Vagina (tissue), 2 donors: Measurements from ENCODE around the gene ZNF280D. TPM values are rescaled to one million over a fixed set of nuclear protein-coding genes. Genes with fewer than 3 reads are reported as not detected.
"Not testable (repeated sequence)": the region's sequence is repeated elsewhere in the genome, so short reads cannot be mapped to it uniquely, and the experiment has no call there.

Experiments
- DNase-seq, 2 donors: peaks; one replicate each; pipeline ENCODE4 v3.0.0-alpha.2; 2017; ENCODE audit errors: extremely low spot score in 2 of 2
- H3K27ac ChIP-seq: fragments of 200-600 bp; sonication (generic); one replicate; pipeline ENCODE4 v1.5.1; 2019
- H3K27me3 ChIP-seq: fragments of 200-600 bp; sonication (generic); one replicate; pipeline ENCODE4 v1.5.1; 2019
- H3K36me3 ChIP-seq, 2 donors: fragments of 200-600 bp; sonication (generic); one replicate each; pipeline ENCODE4 v1.5.1; 2017 to 2019
- H3K4me1 ChIP-seq: fragments of 200-600 bp; sonication (generic); one replicate; pipeline ENCODE4 v1.5.1; 2019
- H3K4me3 ChIP-seq, 2 donors: fragments of 200-600 bp; sonication (generic); 1 replicate in 1 of 2; 2 replicates in 1 of 2; pipeline ENCODE4 v1.5.1; 2016 to 2019
- H3K9me3 ChIP-seq: fragments of 200-600 bp; sonication (generic); one replicate; pipeline ENCODE4 v1.5.1; 2019
- CTCF ChIP-seq, 3 experiments: fragments of 450-650 bp in 2 of 3; fragments of 200-600 bp in 1 of 3; sonication (generic) in 1 of 3; IDR thresholded peaks; one replicate each; pipeline ENCODE4 v1.5.1; 2017 to 2019; ENCODE audit warnings: antibody characterized with exemption in 3 of 3, mild to moderate bottlenecking in 2 of 3, moderate library complexity in 2 of 3
- POLR2A ChIP-seq, 2 donors: fragments of 450-650 bp; IDR thresholded peaks; one replicate each; pipeline ENCODE4 v1.6.1; 2017; ENCODE audit warnings: antibody characterized with exemption in 2 of 2, mild to moderate bottlenecking in 2 of 2, moderate library complexity in 2 of 2
- POLR2AphosphoS5 ChIP-seq, 2 donors: sonication (generic); formaldehyde crosslinking; IDR thresholded peaks; one replicate each; pipeline ENCODE4 v1.9.0; 2017; ENCODE audit warnings: antibody characterized with exemption in 2 of 2, mild to moderate bottlenecking in 2 of 2, low read depth in 1 of 2; ENCODE audit not compliant: insufficient read depth in 1 of 2
- intact Hi-C: fragments of 100-400 bp; cut with DNase I; formaldehyde crosslinking; loops from one replicate; pipeline ENCODE4 v1.15.1; 2023
- total RNA-seq: library from RNA; depleted of rRNA; stranded (reverse); fragments of >200 nt; gene quantifications from one replicate; pipeline ENCODE4 v1.2.3, GENCODE V29; 2016

Gene ZNF280D
- 57.9 TPM for total RNA-seq

GRCh38 chr15:56733136-56734012, at the start of gene ZNF280D:
ZNF280D (minus strand) TSS chr15:56733509; CDS start chr15:56707109, 26,400 bp downstream.
- H3K36me3 ChIP-seq, result no peaks in the 10 kb centered on the region
- no peak for DNase-seq
- H3K9me3 ChIP-seq, result no peaks in the 10 kb centered on the region
- intact Hi-C loops, result loop anchor here (2.0 kb wide), 1 partner anchor 185 kb away; the partner anchor contains the start of gene TCF12
- H3K27ac ChIP-seq, result peak within 1 kb of the TSS; percentile 95
- TF ChIP-seq POLR2AphosphoS5 (IDR thresholded peaks at IDR 0.05; ENCODE audit: insufficient read depth in 1 of 2, low read depth in 1 of 2), result peak in 1 of 2 donors; percentile 53
- peak in 1 of 2 donors; percentile 38 for TF ChIP-seq POLR2A (IDR thresholded peaks at IDR 0.05)
- no peak for TF ChIP-seq CTCF (IDR thresholded peaks at IDR 0.05)
- no peaks in the 10 kb centered on the region for H3K27me3 ChIP-seq
- peak within 1 kb of the TSS; percentile 61 to 86 for H3K4me3 ChIP-seq
- H3K4me1 ChIP-seq, result peaks cover 70% of the 10 kb centered on the region

- Histone ChIP-seq H3K4me1 (no peaks in the 10 kb centered on the region), H3K36me3 (no peaks in the 10 kb centered on the region), H3K9me3 (no peaks in the 10 kb centered on the region), H3K4me3 (no peak overlapping the region), H3K27me3 (no peaks in the 10 kb centered on the region), H3K27ac (no peak overlapping the region)
- intact Hi-C loops, result no loop called here
- TF ChIP-seq POLR2A (IDR thresholded peaks at IDR 0.05) (no peak), POLR2AphosphoS5 (IDR thresholded peaks at IDR 0.05; ENCODE audit: insufficient read depth in 1 of 2, low read depth in 1 of 2) (no peak), CTCF (IDR thresholded peaks at IDR 0.05) (no peak)
- no peak for DNase-seq
Observed at GRCh38 chr15:56782306-56782705, 49.0 kb upstream of the ZNF280D start.

- Histone ChIP-seq H3K27ac (no peak overlapping the region), H3K4me3 (no peak overlapping the region), H3K36me3 (no peaks in the 10 kb centered on the region), H3K27me3 (no peaks in the 10 kb centered on the region), H3K4me1 (no peaks in the 10 kb centered on the region), H3K9me3 (no peaks in the 10 kb centered on the region)
- TF ChIP-seq POLR2AphosphoS5 (IDR thresholded peaks at IDR 0.05; ENCODE audit: insufficient read depth in 1 of 2, low read depth in 1 of 2) (no peak), CTCF (IDR thresholded peaks at IDR 0.05) (no peak), POLR2A (IDR thresholded peaks at IDR 0.05) (no peak)
- intact Hi-C loops, result no loop called here
- DNase-seq, result no peak
Observed at GRCh38 chr15:56781666-56782065, 48.4 kb upstream of the ZNF280D start.

GRCh38 chr15:56780102-56780725, 46.9 kb upstream of the ZNF280D start:
- H3K27ac ChIP-seq, H3K27me3 ChIP-seq, DNase-seq, intact Hi-C loops, H3K9me3 ChIP-seq, H3K4me1 ChIP-seq, H3K36me3 ChIP-seq, H3K4me3 ChIP-seq: not testable (repeated sequence)

- DNase-seq, H3K4me3 ChIP-seq, H3K9me3 ChIP-seq, H3K27me3 ChIP-seq, intact Hi-C loops, H3K36me3 ChIP-seq, H3K4me1 ChIP-seq: not testable (repeated sequence)
- peak overlapping the region; percentile 36 for H3K27ac ChIP-seq
Observed at GRCh38 chr15:56779449-56779848, 46.1 kb upstream of the ZNF280D start.

- intact Hi-C loops, result no loop called here
- no peak for DNase-seq
- Histone ChIP-seq H3K27me3 (no peaks in the 10 kb centered on the region), H3K36me3 (no peaks in the 10 kb centered on the region), H3K27ac (no peak overlapping the region), H3K9me3 (no peaks in the 10 kb centered on the region), H3K4me1 (peaks cover 10% of the 10 kb centered on the region), H3K4me3 (no peak overlapping the region)
- TF ChIP-seq POLR2AphosphoS5 (IDR thresholded peaks at IDR 0.05; ENCODE audit: insufficient read depth in 1 of 2, low read depth in 1 of 2) (no peak), POLR2A (IDR thresholded peaks at IDR 0.05) (no peak), CTCF (IDR thresholded peaks at IDR 0.05) (no peak)
Observed at GRCh38 chr15:56778761-56779160, 45.5 kb upstream of the ZNF280D start.
